ENCODE data around the gene EXOC4.

The EXOC4 gene

GRCh38 chr7:133822868-133823552 is 570.1 kb downstream of the EXOC4 start:
- no peak overlapping the region for H3K4me3 Mint-ChIP-seq
- H3K27me3 Mint-ChIP-seq: no peaks in the 10 kb centered on the region
- H3K4me1 Mint-ChIP-seq: peaks cover 0 to 2% of the 10 kb centered on the region in 2 donors
- peaks cover 39 to 40% of the 10 kb centered on the region in 2 donors for H3K36me3 Mint-ChIP-seq
- ATAC-seq (replicated peaks) (no peak), DNase-seq (no peak)
- no peak overlapping the region for H3K27ac Mint-ChIP-seq
- peaks cover 0 to 2% of the 10 kb centered on the region in 2 donors for H3K9me3 Mint-ChIP-seq

- no peak for DNase-seq
- H3K27me3 Mint-ChIP-seq: no peaks in the 10 kb centered on the region
- H3K4me3 Mint-ChIP-seq: no peak overlapping the region
- peaks cover 0 to 2% of the 10 kb centered on the region in 2 donors for H3K4me1 Mint-ChIP-seq
- peaks cover 30% of the 10 kb centered on the region in 2 donors for H3K36me3 Mint-ChIP-seq
- no peak overlapping the region for H3K27ac Mint-ChIP-seq
- ATAC-seq (replicated peaks): no peak
- H3K9me3 Mint-ChIP-seq: peaks cover 0 to 2% of the 10 kb centered on the region in 2 donors
Observed at GRCh38 chr7:133824132-133824531, 571.3 kb downstream of the EXOC4 start.

GRCh38 chr7:133827707-133828623 is 575.1 kb downstream of the EXOC4 start:
- DNase-seq (no peak), ATAC-seq (replicated peaks) (peak in 1 of 2 donors; percentile 57)
- peaks cover 0 to 2% of the 10 kb centered on the region in 2 donors for H3K4me1 Mint-ChIP-seq
- H3K27me3 Mint-ChIP-seq: no peaks in the 10 kb centered on the region
- H3K4me3 Mint-ChIP-seq: no peak overlapping the region
- peaks cover 28 to 39% of the 10 kb centered on the region in 2 donors for H3K36me3 Mint-ChIP-seq
- peaks cover 5 to 11% of the 10 kb centered on the region in 2 donors for H3K9me3 Mint-ChIP-seq
- H3K27ac Mint-ChIP-seq: no peak overlapping the region

GRCh38 chr7:133828906-133829305 is 576.0 kb downstream of the EXOC4 start:
- H3K36me3 Mint-ChIP-seq: peaks cover 28 to 39% of the 10 kb centered on the region in 2 donors
- H3K4me1 Mint-ChIP-seq: peaks cover 0 to 2% of the 10 kb centered on the region in 2 donors
- no peak for ATAC-seq (replicated peaks)
- H3K4me3 Mint-ChIP-seq: no peak overlapping the region
- no peak overlapping the region for H3K27ac Mint-ChIP-seq
- no peak for DNase-seq
- H3K27me3 Mint-ChIP-seq: no peaks in the 10 kb centered on the region
- H3K9me3 Mint-ChIP-seq: peaks cover 5 to 12% of the 10 kb centered on the region in 2 donors

- DNase-seq (no peak), ATAC-seq (replicated peaks) (no peak)
- H3K4me3 Mint-ChIP-seq: no peak overlapping the region
- peaks cover 5 to 12% of the 10 kb centered on the region in 2 donors for H3K9me3 Mint-ChIP-seq
- H3K27me3 Mint-ChIP-seq: no peaks in the 10 kb centered on the region
- peaks cover 23 to 34% of the 10 kb centered on the region in 2 donors for H3K36me3 Mint-ChIP-seq
- no peaks in the 10 kb centered on the region for H3K4me1 Mint-ChIP-seq
- no peak overlapping the region for H3K27ac Mint-ChIP-seq
Observed at GRCh38 chr7:133829336-133829897, 576.5 kb downstream of the EXOC4 start.

GRCh38 chr7:133830081-133830480 is 577.2 kb downstream of the EXOC4 start:
- Mint-ChIP-seq H3K27me3 (no peaks in the 10 kb centered on the region), H3K9me3 (peaks cover 8 to 11% of the 10 kb centered on the region in 2 donors), H3K27ac (no peak overlapping the region), H3K4me1 (no peaks in the 10 kb centered on the region), H3K4me3 (no peak overlapping the region), H3K36me3 (peaks cover 18 to 32% of the 10 kb centered on the region in 2 donors)
- ATAC-seq (replicated peaks): no peak
- DNase-seq: no peak

GRCh38 chr7:133836666-133837065 is 583.8 kb downstream of the EXOC4 start:
- Mint-ChIP-seq H3K4me3 (no peak overlapping the region), H3K27ac (no peak overlapping the region), H3K27me3 (no peaks in the 10 kb centered on the region), H3K4me1 (no peaks in the 10 kb centered on the region), H3K9me3 (peaks cover 8 to 9% of the 10 kb centered on the region in 2 donors), H3K36me3 (peaks cover 13 to 27% of the 10 kb centered on the region in 2 donors)
- DNase-seq (no peak), ATAC-seq (replicated peaks) (no peak)

- no peaks in the 10 kb centered on the region for H3K4me1 Mint-ChIP-seq
- no peaks in the 10 kb centered on the region for H3K27me3 Mint-ChIP-seq
- peaks cover 6 to 7% of the 10 kb centered on the region in 2 donors for H3K9me3 Mint-ChIP-seq
- DNase-seq: no peak
- H3K4me3 Mint-ChIP-seq: no peak overlapping the region
- no peak overlapping the region for H3K27ac Mint-ChIP-seq
- H3K36me3 Mint-ChIP-seq: peaks cover 9 to 25% of the 10 kb centered on the region in 2 donors
- ATAC-seq (replicated peaks): no peak
Observed at GRCh38 chr7:133837224-133837623, 584.3 kb downstream of the EXOC4 start.

GRCh38 chr7:133839121-133839520 is 586.2 kb downstream of the EXOC4 start:
- Mint-ChIP-seq H3K27ac (no peak overlapping the region), H3K36me3 (peaks cover 9 to 21% of the 10 kb centered on the region in 2 donors), H3K9me3 (peaks cover 3% of the 10 kb centered on the region in 2 donors), H3K27me3 (no peaks in the 10 kb centered on the region), H3K4me1 (peaks cover 0 to 1% of the 10 kb centered on the region in 2 donors), H3K4me3 (no peak overlapping the region)
- DNase-seq: no peak
- no peak for ATAC-seq (replicated peaks)

GRCh38 chr7:133843341-133843740 is 590.5 kb downstream of the EXOC4 start:
- Mint-ChIP-seq H3K4me3 (no peak overlapping the region), H3K27ac (no peak overlapping the region), H3K4me1 (peaks cover 7 to 10% of the 10 kb centered on the region in 2 donors), H3K9me3 (peaks cover 0 to 3% of the 10 kb centered on the region in 2 donors), H3K36me3 (peaks cover 12 to 19% of the 10 kb centered on the region in 2 donors), H3K27me3 (no peaks in the 10 kb centered on the region)
- no peak for DNase-seq
- ATAC-seq (replicated peaks): no peak

GRCh38 chr7:133845005-133845404 is 592.1 kb downstream of the EXOC4 start:
- no peak overlapping the region for H3K4me3 Mint-ChIP-seq
- peaks cover 12 to 19% of the 10 kb centered on the region in 2 donors for H3K36me3 Mint-ChIP-seq
- H3K27ac Mint-ChIP-seq: no peak overlapping the region
- no peak for ATAC-seq (replicated peaks)
- H3K9me3 Mint-ChIP-seq: peaks cover 0 to 3% of the 10 kb centered on the region in 2 donors
- H3K27me3 Mint-ChIP-seq: no peaks in the 10 kb centered on the region
- peaks cover 7 to 10% of the 10 kb centered on the region in 2 donors for H3K4me1 Mint-ChIP-seq
- no peak for DNase-seq

- Mint-ChIP-seq H3K27me3 (no peaks in the 10 kb centered on the region), H3K9me3 (peaks cover 0 to 2% of the 10 kb centered on the region in 2 donors), H3K4me3 (no peak overlapping the region), H3K27ac (no peak overlapping the region), H3K4me1 (peaks cover 7 to 10% of the 10 kb centered on the region in 2 donors), H3K36me3 (peaks cover 10 to 21% of the 10 kb centered on the region in 2 donors)
- DNase-seq: no peak
- ATAC-seq (replicated peaks): no peak
Observed at GRCh38 chr7:133846203-133846945, 593.5 kb downstream of the EXOC4 start.

- no peaks in the 10 kb centered on the region for H3K27me3 Mint-ChIP-seq
- H3K4me3 Mint-ChIP-seq: no peak overlapping the region
- ATAC-seq (replicated peaks) (no peak), DNase-seq (no peak)
- no peak overlapping the region for H3K27ac Mint-ChIP-seq
- H3K36me3 Mint-ChIP-seq: peaks cover 0 to 5% of the 10 kb centered on the region in 2 donors
- peaks cover 8 to 11% of the 10 kb centered on the region in 2 donors for H3K4me1 Mint-ChIP-seq
- no peaks in the 10 kb centered on the region for H3K9me3 Mint-ChIP-seq
Observed at GRCh38 chr7:133850497-133851280, 597.8 kb downstream of the EXOC4 start.

Data from stimulated activated naive B cell treated with anti-CD40 and anti-IgM and Interleukin-4, amounts not matched to agents 10 μg/mL and 1 μg/mL and 100 μg/mL, for 72 hours (primary cell).